GM12875 (cell line): Measurements from ENCODE around the gene ATP2B3.

Source experiments
- H3K4me3 ChIP-seq: one replicate; pipeline ENCODE4 v1.5.1; 2011; ENCODE audit warnings: low read depth, low read length, control low read depth
- CTCF ChIP-seq: IDR thresholded peaks from 2 replicates; pipeline ENCODE4 v1.5.1; 2011; ENCODE audit warnings: low read depth, mild to moderate bottlenecking, control low read depth, inconsistent platforms, low read length, moderate library complexity, borderline replicate concordance; ENCODE audit not compliant: insufficient read depth

Gene ATP2B3

GRCh38 chrX:153488231-153488914 lies 29.1 kb upstream of the ATP2B3 start:
- H3K4me3 ChIP-seq, result no peak overlapping the region
- no peak for TF ChIP-seq CTCF

GRCh38 chrX:153490217-153490930 lies 27.1 kb upstream of the ATP2B3 start:
- H3K4me3 ChIP-seq, result no peak overlapping the region
- TF ChIP-seq CTCF, result no peak

GRCh38 chrX:153491351-153491914 lies 26.0 kb upstream of the ATP2B3 start:
- no peak overlapping the region for H3K4me3 ChIP-seq
- no peak for TF ChIP-seq CTCF

- TF ChIP-seq CTCF, result no peak
- H3K4me3 ChIP-seq, result no peak overlapping the region
Measured at GRCh38 chrX:153491918-153492317, 25.5 kb upstream of the ATP2B3 start.

GRCh38 chrX:153492543-153492942 lies 24.9 kb upstream of the ATP2B3 start:
- TF ChIP-seq CTCF, result no peak

GRCh38 chrX:153493085-153493484 lies 24.4 kb upstream of the ATP2B3 start:
- TF ChIP-seq CTCF, result no peak
- H3K4me3 ChIP-seq, result no peak overlapping the region

More at GRCh38 chrX:153492543-153492942, 24.9 kb upstream of the ATP2B3 start:
- no peak overlapping the region for H3K4me3 ChIP-seq
